GOT3 (cell line): Measurements from ENCODE around the gene UHRF2.
A peak's percentile ranks its signal among the peaks of the same experiment; 100 is the strongest.
"Not testable (repeated sequence)": the region's sequence is repeated elsewhere in the genome, so short reads cannot be mapped to it uniquely, and the experiment has no call there.

Experiments
- DNase-seq: peaks from one replicate; lab custom pipeline; 2025; ENCODE audit warnings: mixed read lengths; lab: John Stamatoyannopoulos, UW

The UHRF2 gene

GRCh38 chr9:6412487-6413364 lies at the start of gene UHRF2:
Gene UHRF2, plus strand, starts transcription at chr9:6413199. Its CDS starts 292 bp downstream, at chr9:6413491.
- DNase-seq = peak; percentile 65

- no peak for DNase-seq
These were observed 45.7 kb upstream of the UHRF2 start for GRCh38 chr9:6367128-6367890.

GRCh38 chr9:6368831-6369230 lies 44.2 kb upstream of the UHRF2 start:
- no peak for DNase-seq

- not testable (repeated sequence) for DNase-seq
These were observed 31.5 kb upstream of the UHRF2 start for GRCh38 chr9:6381477-6382012.

DNA sequence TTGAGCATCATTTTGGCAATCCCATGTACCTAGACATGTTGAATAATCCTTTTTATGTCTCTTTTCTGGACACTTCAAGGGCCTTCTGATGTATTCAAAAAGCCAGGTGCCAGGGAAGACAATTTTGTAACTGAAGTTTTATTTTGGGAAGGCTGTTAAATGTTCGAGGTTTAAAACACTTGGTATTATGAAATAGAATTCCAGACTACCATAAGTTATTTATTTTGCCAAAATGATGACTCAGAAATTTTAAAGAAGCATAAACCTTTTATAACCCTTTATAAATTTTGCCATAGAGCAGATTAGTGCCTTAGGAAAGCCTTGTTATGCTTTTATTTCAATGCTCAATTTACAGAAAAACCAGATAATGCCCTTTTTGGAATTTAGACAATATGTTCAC lies 30.3 kb upstream of the UHRF2 start:
- no peak for DNase-seq

- DNase-seq = no peak
These were observed 29.3 kb upstream of the UHRF2 start for GRCh38 chr9:6383551-6384225.

DNA sequence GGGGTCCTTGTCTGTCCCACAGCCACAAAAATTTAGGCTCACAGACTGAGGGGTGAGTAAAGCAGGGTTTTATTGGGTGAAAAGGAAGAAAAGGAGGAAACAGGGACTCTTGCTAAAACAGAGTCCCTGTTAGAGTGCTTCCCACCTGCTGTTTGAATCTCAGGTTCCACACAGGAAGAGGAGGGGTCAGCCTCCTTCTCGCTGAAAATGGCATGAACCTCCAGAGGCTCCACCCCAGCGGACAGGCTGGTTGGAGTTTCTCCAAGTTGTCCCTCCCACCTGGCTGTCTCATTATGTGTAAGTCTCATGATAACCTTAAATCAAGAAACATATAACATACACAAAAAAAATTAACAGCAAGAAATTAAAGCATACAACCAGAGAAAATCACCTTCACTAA lies 28.3 kb upstream of the UHRF2 start:
- DNase-seq = no peak

GRCh38 chr9:6399071-6399470 lies 13.9 kb upstream of the UHRF2 start:
- DNase-seq = no peak

DNA sequence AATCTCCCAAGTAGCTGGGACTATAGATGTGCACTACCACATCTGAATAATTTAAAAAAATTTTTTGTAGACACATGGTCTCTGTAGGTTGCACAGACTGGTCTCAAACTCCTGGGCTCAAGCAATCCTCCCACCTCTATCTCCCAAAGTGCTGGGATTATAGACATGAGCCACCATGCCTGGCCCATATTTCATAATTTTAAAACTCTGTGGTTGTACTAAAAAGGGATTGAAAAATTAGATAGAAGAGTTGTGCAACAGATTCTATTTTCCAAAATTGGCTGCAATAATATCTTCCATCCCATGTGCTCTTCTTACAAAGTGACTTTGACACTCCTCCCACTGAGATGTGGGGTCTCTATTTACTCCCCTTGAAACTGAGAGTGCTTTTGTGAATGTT lies 7.6 kb upstream of the UHRF2 start:
- no peak for DNase-seq

GRCh38 chr9:6407778-6408177 lies 5.2 kb upstream of the UHRF2 start:
- DNase-seq = no peak

DNA sequence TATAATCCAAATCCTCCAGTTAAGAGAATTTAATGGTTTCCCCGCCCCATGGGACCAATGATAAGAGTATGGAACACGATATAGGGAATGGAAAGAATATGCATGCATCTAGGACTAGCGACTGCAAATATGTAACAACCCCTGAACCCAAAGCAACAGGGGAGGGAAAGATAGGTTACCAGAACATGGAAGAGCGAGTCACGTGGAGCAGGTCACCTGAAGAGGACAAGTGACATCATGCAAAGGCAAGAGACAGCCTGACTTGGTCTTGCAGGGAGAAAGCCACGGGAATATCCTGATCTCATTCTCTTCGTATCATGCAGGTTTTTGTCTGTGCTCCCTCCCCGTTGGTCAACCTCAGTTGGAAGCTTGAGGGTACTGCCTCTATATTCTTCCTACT lies 4.7 kb upstream of the UHRF2 start:
- no peak for DNase-seq

DNA sequence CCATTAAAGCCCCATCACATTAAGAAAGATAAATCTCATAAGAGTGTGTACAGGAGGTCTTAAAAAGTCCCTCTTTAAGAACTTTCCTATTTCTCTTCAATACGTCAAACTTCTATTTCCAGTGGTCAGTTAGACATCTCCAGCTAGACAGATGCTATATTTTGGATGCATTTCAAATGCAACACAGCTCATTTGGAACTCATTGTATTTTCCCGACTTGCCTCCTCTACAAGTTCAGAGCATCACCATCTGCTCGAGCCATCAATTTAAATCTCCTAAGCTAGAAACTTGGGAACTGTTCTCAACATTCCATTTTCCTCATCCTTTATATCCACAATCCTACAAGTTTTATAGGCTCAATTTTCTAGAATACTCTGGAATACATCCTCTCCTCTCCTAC lies 3.2 kb upstream of the UHRF2 start:
- DNase-seq = no peak

DNA sequence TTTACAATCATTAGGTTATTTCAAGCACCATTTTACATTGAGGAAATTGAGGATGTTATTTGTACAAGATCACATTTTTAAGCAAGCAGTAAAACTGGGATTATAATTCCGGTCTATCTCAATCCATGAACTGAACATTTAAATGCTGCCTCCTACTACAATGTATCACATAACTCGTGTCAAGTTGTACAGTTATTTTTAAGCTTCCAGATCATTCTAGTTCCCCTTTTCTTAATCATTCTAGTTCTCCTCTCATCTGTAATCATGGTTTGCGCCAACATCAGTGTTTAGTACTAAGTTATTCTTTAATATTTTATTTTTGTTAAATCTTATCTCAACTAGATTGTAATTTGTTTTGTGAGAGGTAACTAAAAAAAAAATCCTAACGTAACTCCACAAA lies 2.4 kb upstream of the UHRF2 start:
- DNase-seq = no peak

DNA sequence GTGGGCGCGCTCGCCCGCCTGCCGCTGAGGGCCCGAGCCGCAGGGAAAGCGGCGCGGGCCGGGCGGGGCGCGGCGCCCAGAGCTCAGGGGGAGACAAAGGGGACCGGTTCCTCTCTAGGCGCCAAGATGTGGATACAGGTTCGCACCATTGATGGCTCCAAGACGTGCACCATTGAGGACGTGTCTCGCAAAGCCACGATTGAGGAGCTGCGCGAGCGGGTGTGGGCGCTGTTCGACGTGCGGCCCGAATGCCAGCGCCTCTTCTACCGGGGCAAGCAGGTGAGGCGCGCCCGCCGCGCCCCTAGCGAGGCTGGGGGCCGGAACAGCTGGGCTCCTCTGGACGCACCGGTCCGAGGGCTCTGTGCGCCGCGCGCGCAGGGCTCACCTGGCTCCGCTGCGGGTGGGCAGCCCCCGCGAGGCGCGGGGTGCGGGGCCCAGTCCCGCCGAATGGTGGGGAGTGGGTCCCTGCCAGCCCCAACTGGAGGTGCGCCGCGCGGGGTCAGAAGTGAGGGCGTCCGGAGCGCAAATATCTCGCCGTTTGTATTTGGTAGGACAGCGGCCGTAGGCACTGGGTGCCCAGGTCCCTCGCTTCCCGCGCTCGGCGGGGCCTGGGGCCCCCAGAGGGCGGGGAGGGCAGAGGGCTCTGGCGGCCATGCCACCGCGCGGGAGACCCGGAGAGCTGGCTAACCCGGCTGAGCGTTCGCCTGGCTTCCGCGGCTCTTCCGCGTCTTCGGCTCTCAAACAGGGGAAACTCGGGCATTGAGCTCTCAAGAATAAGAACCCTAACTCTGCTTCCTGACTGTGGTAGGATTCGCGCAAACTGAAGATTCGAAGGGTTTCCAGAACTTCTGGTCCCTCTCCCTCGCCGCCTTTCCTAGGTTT lies 607 bp downstream of the UHRF2 start:
- DNase-seq = no peak

- no peak for DNase-seq
These were observed 1.2 kb downstream of the UHRF2 start for GRCh38 chr9:6414247-6414641.

- no peak for DNase-seq
These were observed 2.3 kb downstream of the UHRF2 start for GRCh38 chr9:6415266-6415665.

DNA sequence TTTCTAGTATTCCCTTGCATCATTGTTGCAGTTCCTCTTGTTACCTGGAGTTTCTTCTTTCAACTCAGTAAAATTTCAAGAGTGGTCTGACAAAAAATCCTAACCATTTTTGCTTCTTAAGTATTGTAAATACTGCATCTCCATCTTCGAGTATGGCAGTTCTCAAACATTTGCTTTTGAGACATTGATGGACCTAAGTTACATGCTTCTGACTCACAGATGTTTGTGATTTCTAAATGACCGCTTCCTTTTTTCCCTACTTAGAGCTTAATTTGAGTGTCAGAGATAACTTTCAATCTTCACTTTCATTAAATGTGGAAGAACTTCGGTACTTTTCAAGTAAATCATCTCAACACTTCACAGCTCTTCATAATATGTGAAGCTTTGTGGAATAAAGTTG lies 4.2 kb downstream of the UHRF2 start:
- DNase-seq = no peak

- DNase-seq = no peak
These were observed 5.8 kb downstream of the UHRF2 start for GRCh38 chr9:6418764-6419163.

DNA sequence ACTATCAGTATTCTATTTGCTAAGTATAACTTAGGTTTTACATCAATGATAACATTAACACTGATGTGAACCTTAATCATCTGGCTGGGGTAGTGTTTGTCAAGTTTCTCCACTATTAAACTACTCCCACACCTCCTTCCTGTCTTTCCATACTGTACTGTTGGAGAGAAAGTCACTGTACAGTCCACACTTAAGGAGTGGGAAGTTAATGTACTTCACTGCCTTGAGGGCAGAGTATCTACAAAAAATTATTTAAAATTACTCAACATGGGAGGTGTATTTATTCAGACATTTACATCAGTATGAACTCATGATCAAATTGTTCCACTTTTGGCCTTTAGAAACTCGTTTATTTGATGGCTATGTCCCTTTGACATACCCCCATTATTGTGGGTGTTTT lies 11.9 kb downstream of the UHRF2 start:
- DNase-seq = no peak

DNA sequence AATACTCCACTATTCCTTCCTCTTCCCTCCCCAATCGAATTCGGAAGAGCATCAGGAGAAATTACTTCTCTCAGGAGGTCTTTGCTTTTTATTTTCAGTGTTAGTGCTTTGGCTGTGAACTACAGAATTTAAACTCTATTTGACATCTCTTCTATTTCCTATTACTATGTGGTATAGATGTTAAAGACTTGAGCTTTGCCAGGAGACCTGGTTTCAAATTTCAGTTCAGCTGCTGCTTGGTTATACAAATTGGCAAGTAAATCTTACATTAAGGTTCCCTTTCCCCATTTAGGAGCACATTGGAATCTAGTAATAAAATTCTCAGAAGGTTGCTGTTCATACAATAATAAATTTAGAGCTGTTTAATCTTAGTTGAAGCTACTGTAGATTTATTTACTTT lies 13.1 kb downstream of the UHRF2 start:
- DNase-seq = no peak
